HepG2 (cell line): ENCODE data around the gene TSPAN2. TPM values are rescaled to one million over a fixed set of nuclear protein-coding genes. Genes with fewer than 3 reads are reported as not detected.

Source experiments
- ATAC-seq: fragments of 200-7000 bp; cut with Tn5 transposase; 3 replicates; pipeline ENCODE4 v1.9.1; 2020; ENCODE audit warnings: mild to moderate bottlenecking, moderate library complexity
- BruUV-seq: library from RNA; stranded (reverse); fragments of 400-500 nt; replicated peaks from 2 replicates; lab custom pipeline; 2021; lab: Mats Ljungman, UMichigan
- CTCF ChIA-PET: fragments of 300-600 bp; formaldehyde crosslinking; extraction: SDS; loops from one replicate; lab custom pipeline; 2021; ENCODE audit warnings: low total read pairs, inconsistent platforms, low intra/inter-chr PET ratio; lab: Yijun Ruan, JAX
- POLR2A ChIA-PET: fragments of 350-600 bp; sonication (Branson Sonifier 250); formaldehyde crosslinking; loops from one replicate; lab custom pipeline; 2020; ENCODE audit warnings: antibody characterized with exemption, inconsistent platforms; lab: Yijun Ruan, JAX
- DNase-seq: peaks from one replicate; pipeline ENCODE4 v3.0.0-alpha.2; 2015; ENCODE audit warnings: low spot score
- FAIRE-seq: peaks from 3 replicates; lab custom pipeline; 2011; peaks lifted over from hg19 to GRCh38; lab: Jason Lieb, UNC
- H2AFZ ChIP-seq: one replicate; pipeline ENCODE4 v1.6.1; 2011; ENCODE audit warnings: low read length, inconsistent platforms
- H3K27ac ChIP-seq: fragments of 300-600 bp; 3 replicates; pipeline ENCODE4 v1.8.0; 2011; ENCODE audit warnings: mixed run types, mild to moderate bottlenecking, mixed read lengths, low read length, inconsistent platforms; ENCODE audit not compliant: insufficient read depth; ENCODE audit errors: extremely low read length
- H3K27me3 ChIP-seq, 2 experiments: fragments of 200-600 bp in 1 of 2; 2 replicates in 1 of 2; 3 replicates in 1 of 2; pipeline versions ENCODE4 v1.6.0 to v1.8.0; 2011; ENCODE audit warnings: low read length in 2 of 2, mild to moderate bottlenecking in 2 of 2, moderate library complexity in 2 of 2, inconsistent platforms in 1 of 2; ENCODE audit not compliant: insufficient read depth in 2 of 2, control insufficient read depth in 1 of 2
- H3K36me3 ChIP-seq, 2 experiments: fragments of 200-600 bp in 1 of 2; replicated peaks in 1 of 2; 2 replicates in 1 of 2; 3 replicates in 1 of 2; pipeline versions ENCODE4 v1.5.1 to v1.8.0; 2011; ENCODE audit warnings: low read length in 2 of 2, inconsistent platforms in 1 of 2; ENCODE audit not compliant: insufficient read depth in 2 of 2, control insufficient read depth in 1 of 2
- H3K4me1 ChIP-seq: 2 replicates; pipeline ENCODE4 v1.5.1; 2012; ENCODE audit warnings: low read length, inconsistent platforms; ENCODE audit not compliant: insufficient read depth
- H3K4me2 ChIP-seq: 2 replicates; pipeline ENCODE4 v1.6.0; 2011; ENCODE audit warnings: low read depth, low read length, inconsistent platforms
- H3K4me3 ChIP-seq, 3 experiments: fragments of 200-600 bp in 1 of 3; sonication (generic), shearing (Covaris generic) in 1 of 3; replicated peaks in 1 of 3; 2 replicates each; pipeline ENCODE4 v1.5.1; 2011 to 2016; ENCODE audit warnings: low read length in 3 of 3, inconsistent platforms in 2 of 3, low read depth in 2 of 3, mild to moderate bottlenecking in 2 of 3, control low read depth in 1 of 3, mixed read lengths in 1 of 3; ENCODE audit not compliant: insufficient read depth in 1 of 3
- H3K79me2 ChIP-seq: one replicate; pipeline ENCODE4 v1.6.1; 2011; ENCODE audit warnings: low read length, inconsistent platforms; ENCODE audit not compliant: insufficient read depth
- H3K9ac ChIP-seq: 2 replicates; pipeline ENCODE4 v1.6.0; 2011; ENCODE audit warnings: mild to moderate bottlenecking, low read depth, low read length, inconsistent platforms; ENCODE audit not compliant: insufficient read depth
- H3K9me3 ChIP-seq: 2 replicates; pipeline ENCODE4 v1.5.1; 2012; ENCODE audit warnings: mild to moderate bottlenecking, low read length
- H4K20me1 ChIP-seq: 2 replicates; pipeline ENCODE4 v1.6.0; 2011; ENCODE audit warnings: inconsistent platforms, mild to moderate bottlenecking, low read length, moderate library complexity; ENCODE audit not compliant: insufficient read depth
- AKNA ChIP-seq: sonication (generic); formaldehyde crosslinking; IDR thresholded peaks from 2 replicates; pipeline ENCODE4 v1.4.0; 2020; ENCODE audit warnings: missing genetic modification reagents, borderline replicate concordance
- MYPOP ChIP-seq: sonication (generic); formaldehyde crosslinking; IDR thresholded peaks from 2 replicates; pipeline ENCODE4 v1.8.1; 2023; ENCODE audit warnings: mild to moderate bottlenecking, moderate library complexity, missing genetic modification reagents
- PAXIP1 ChIP-seq: sonication (generic); formaldehyde crosslinking; conservative IDR thresholded peaks from 2 replicates; pipeline ENCODE4 v1.4.0; 2020; ENCODE audit warnings: mild to moderate bottlenecking, missing genetic modification reagents, moderate library complexity
- ZNF235 ChIP-seq: sonication (generic); formaldehyde crosslinking; IDR thresholded peaks from 2 replicates; pipeline ENCODE4 v1.8.1; 2023; ENCODE audit warnings: mild to moderate bottlenecking, missing genetic modification reagents, borderline replicate concordance
- ZNF747 ChIP-seq: sonication (generic); formaldehyde crosslinking; IDR thresholded peaks from 2 replicates; pipeline ENCODE4 v1.8.1; 2023; ENCODE audit warnings: missing genetic modification reagents, mild to moderate bottlenecking, borderline replicate concordance
- ZNF768 ChIP-seq: sonication (generic); formaldehyde crosslinking; IDR thresholded peaks from 2 replicates; pipeline ENCODE4 v1.4.0; 2020; ENCODE audit warnings: missing genetic modification reagents
- WGBS: methylation state at CpG from one replicate; pipeline ENCODE4 v1.1.6; 2017; ENCODE audit warnings: low lambda C conversion rate; 5-methylcytosine and 5-hydroxymethylcytosine counted together
- in situ Hi-C: cut with HindIII; loops from 2 replicates; pipeline ENCODE4 v1.10.0; 2017; ENCODE audit warnings: low pct_unique_long_range_greater_than_20kb; ENCODE audit not compliant: extremely low pct_ligation_motif_present
- intact Hi-C: fragments of 100-400 bp; cut with micrococcal nuclease; formaldehyde crosslinking; loops from one replicate; pipeline ENCODE4 v1.10.0; 2022; ENCODE audit not compliant: unreplicated experiment
- polyA plus RNA-seq, 8 experiments: library from polyadenylated mRNA; depleted of rRNA in 3 of 8; stranded (reverse) in 7 of 8; unstranded in 1 of 8; fragments of >200 nt; fragmentation: Illumina TruSeq in 4 of 8; extraction: Trizol in 4 of 8; gene quantifications; 2 replicates each; pipeline versions ENCODE4 v1.2.1 to v1.2.3, GENCODE V29; 2011 to 2016; ENCODE audit warnings: low read depth in 4 of 8, missing spikeins in 1 of 8, mixed read lengths in 1 of 8; ENCODE audit not compliant: insufficient read depth in 1 of 8
- total RNA-seq, 5 experiments: library from RNA; depleted of rRNA; stranded (reverse); fragments of >200 nt; fragmentation: Illumina TruSeq; extraction: Trizol; gene quantifications; 2 replicates each; pipeline ENCODE4 v1.2.3, GENCODE V29; 2016; ENCODE audit warnings: low read depth in 1 of 5

The TSPAN2 gene
- total and polyA plus RNA-seq, 2 of the 13 experiments (the other 11 are each of a cell fraction or from before 2014, with no cell fraction given) = not detected

- intact Hi-C loops = no loop called here
- WGBS = 100% methylated on average over 1 of the region's 1 CpG
- H3K27me3 ChIP-seq = no peaks in the 10 kb centered on the region
- H2AFZ ChIP-seq = no peak overlapping the region
- no peak overlapping the region for H3K27ac ChIP-seq
- DNase-seq (no peak), ATAC-seq (no peak), FAIRE-seq (no peak)
- TF ChIP-seq PAXIP1 (CRISPR knock-in tag) = no peak
- no peak for TF ChIP-seq MYPOP
- no peak for TF ChIP-seq AKNA (CRISPR knock-in tag)
- no peak for TF ChIP-seq ZNF235 (CRISPR knock-in tag)
- TF ChIP-seq ZNF747 = no peak
- peak; percentile 81 for TF ChIP-seq ZNF768
- ChIA-PET CTCF (no interaction called here), POLR2A (no interaction called here)
- no peaks in the 10 kb centered on the region for H4K20me1 ChIP-seq
- no peak overlapping the region for H3K4me2 ChIP-seq
- in situ Hi-C loops = no loop called here
- H3K4me1 ChIP-seq = no peaks in the 10 kb centered on the region
- H3K9me3 ChIP-seq = 0 out of 2 replicates have a peak, but pooled peaks cover 4% of the 10 kb centered on the region
- H3K4me3 ChIP-seq = no peak overlapping the region
- BruUV-seq = no TSS peak
- H3K9ac ChIP-seq = no peak overlapping the region
- H3K79me2 ChIP-seq = no peaks in the 10 kb centered on the region
- H3K36me3 ChIP-seq = no peaks in the 10 kb centered on the region
Observed at GRCh38 chr1:115127539-115127938, 38.2 kb upstream of the TSPAN2 start.
